ENCODE data around the gene KIAA1217. TPM values are rescaled to one million over a fixed set of nuclear protein-coding genes. Genes with fewer than 3 reads are reported as not detected.

Gene KIAA1217
- total RNA-seq, 2 experiments from 2014 or later, result 0.12 to 0.70 TPM

GRCh38 chr10:24556126-24556749, 347.3 kb downstream of the KIAA1217 start:
- CTCF ChIA-PET, result interaction anchor here (0.8 to 1.0 kb wide), 3 partner anchors 52 to 1241 kb away, joined by 3 read pairs; no protein-coding TSS in a partner anchor

DNA sequence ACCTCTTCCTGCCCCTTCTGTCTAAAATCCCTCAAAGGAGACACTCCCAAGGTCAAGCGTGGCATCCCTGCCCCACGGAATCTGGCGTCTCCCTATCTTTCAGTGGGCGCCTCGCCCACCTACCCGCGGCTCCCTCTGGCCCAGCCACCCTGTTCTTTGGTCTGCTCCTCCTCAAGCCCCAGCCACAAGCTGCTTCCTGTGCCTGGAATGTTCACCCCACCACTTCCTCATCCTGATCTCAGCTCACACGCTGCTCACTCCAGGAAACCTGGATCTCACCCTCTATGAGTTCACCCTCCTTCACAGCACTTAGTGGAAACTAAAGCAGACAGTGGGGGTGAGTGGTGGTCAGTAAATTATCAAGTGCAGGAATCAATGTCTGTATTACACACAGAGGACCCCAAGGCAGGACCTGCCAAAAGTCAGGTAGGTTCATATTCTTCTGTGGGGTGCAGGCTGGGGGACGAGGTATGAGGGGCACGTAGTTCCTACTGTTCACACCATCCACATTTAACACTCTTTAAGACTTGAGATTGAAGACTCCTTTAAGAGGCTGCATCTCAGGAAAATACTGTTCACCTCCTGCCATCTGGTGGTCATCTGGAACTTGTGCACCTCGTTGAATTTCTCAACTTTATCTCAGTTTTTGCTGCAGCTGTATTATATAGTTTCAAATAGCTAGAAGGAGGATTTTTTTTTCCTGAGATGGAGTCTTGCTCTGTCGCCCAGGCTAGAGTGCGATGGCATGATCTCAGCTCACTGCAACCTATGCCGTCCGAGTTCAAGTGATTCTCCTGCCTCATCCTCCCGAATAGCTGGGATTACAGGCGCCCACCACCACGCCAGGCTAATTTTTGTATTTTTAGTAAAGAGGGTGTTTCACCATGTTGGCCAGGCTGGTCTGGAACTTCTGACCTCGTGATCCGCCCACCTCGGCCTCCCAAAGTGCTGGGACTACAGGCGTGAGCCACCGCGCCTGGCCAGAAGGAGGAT, 348.1 kb downstream of the KIAA1217 start:
- no peak for ATAC-seq
- CTCF ChIA-PET, result interaction anchor here (0.8 to 1.1 kb wide), 3 partner anchors 11 to 1242 kb away, joined by 3 read pairs; no protein-coding TSS in a partner anchor

More at GRCh38 chr10:24556126-24556749, 347.3 kb downstream of the KIAA1217 start:
- H3K4me1 Mint-ChIP-seq, result peaks cover 7% of the 10 kb centered on the region
- H3K4me3 Mint-ChIP-seq, result no peak overlapping the region
- H3K27me3 Mint-ChIP-seq, result no peaks in the 10 kb centered on the region
- H3K36me3 Mint-ChIP-seq, result no peaks in the 10 kb centered on the region
- H3K9me3 Mint-ChIP-seq (ENCODE audit: low read depth), result no peaks in the 10 kb centered on the region
- DNase-seq, result no peak
- no peak overlapping the region for H3K27ac Mint-ChIP-seq
- no peak for ATAC-seq

DNA sequence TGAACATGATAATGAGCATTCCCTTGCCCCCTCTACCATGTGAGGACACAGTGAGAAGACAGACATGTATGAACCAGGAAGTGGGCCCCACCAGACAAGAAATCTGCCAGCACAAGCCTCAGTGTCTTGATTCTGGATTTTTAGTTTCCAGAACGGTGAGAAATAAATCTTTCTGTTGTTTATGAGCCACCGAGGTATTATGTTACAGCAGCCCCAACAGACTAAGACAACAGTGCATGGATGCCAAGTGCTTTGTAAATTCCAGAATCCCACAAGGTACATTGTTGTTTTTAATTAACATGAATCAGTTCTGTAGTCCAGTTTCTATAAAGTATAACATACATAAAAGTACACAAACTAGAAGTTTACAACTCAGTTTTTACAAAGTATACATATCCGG, 352.5 kb downstream of the KIAA1217 start:
- H3K27ac Mint-ChIP-seq, result no peak overlapping the region
- ATAC-seq (no peak), DNase-seq (no peak)
- H3K9me3 Mint-ChIP-seq (ENCODE audit: low read depth), result no peaks in the 10 kb centered on the region
- CTCF ChIA-PET, result no interaction called here
- H3K4me1 Mint-ChIP-seq, result peaks cover 7% of the 10 kb centered on the region
- H3K4me3 Mint-ChIP-seq, result no peak overlapping the region
- no peaks in the 10 kb centered on the region for H3K36me3 Mint-ChIP-seq
- peaks cover 4% of the 10 kb centered on the region for H3K27me3 Mint-ChIP-seq

More for the DNA sequence above, 348.1 kb downstream of the KIAA1217 start:
- H3K27me3 Mint-ChIP-seq, result no peaks in the 10 kb centered on the region
- DNase-seq, result peak; percentile 55
- peaks cover 7% of the 10 kb centered on the region for H3K4me1 Mint-ChIP-seq
- no peaks in the 10 kb centered on the region for H3K9me3 Mint-ChIP-seq (ENCODE audit: low read depth)
- no peak overlapping the region for H3K27ac Mint-ChIP-seq
- no peaks in the 10 kb centered on the region for H3K36me3 Mint-ChIP-seq
- no peak overlapping the region for H3K4me3 Mint-ChIP-seq

- Mint-ChIP-seq H3K9me3 (ENCODE audit: low read depth) (no peaks in the 10 kb centered on the region), H3K36me3 (no peaks in the 10 kb centered on the region), H3K27me3 (peaks cover 16% of the 10 kb centered on the region), H3K27ac (no peak overlapping the region), H3K4me3 (no peak overlapping the region), H3K4me1 (no peaks in the 10 kb centered on the region)
- DNase-seq, result no peak
- CTCF ChIA-PET, result no interaction called here
- ATAC-seq, result no peak
Measured at GRCh38 chr10:24568042-24568441, 359.1 kb downstream of the KIAA1217 start.

- H3K4me1 Mint-ChIP-seq, result peaks cover under 1% of the 10 kb centered on the region
- no peak overlapping the region for H3K27ac Mint-ChIP-seq
- CTCF ChIA-PET, result no interaction called here
- H3K9me3 Mint-ChIP-seq (ENCODE audit: low read depth), result no peaks in the 10 kb centered on the region
- H3K36me3 Mint-ChIP-seq, result no peaks in the 10 kb centered on the region
- no peak for DNase-seq
- peaks cover 17% of the 10 kb centered on the region for H3K27me3 Mint-ChIP-seq
- H3K4me3 Mint-ChIP-seq, result no peak overlapping the region
- ATAC-seq, result no peak
Measured at GRCh38 chr10:24569330-24569796, 360.4 kb downstream of the KIAA1217 start.

DNA sequence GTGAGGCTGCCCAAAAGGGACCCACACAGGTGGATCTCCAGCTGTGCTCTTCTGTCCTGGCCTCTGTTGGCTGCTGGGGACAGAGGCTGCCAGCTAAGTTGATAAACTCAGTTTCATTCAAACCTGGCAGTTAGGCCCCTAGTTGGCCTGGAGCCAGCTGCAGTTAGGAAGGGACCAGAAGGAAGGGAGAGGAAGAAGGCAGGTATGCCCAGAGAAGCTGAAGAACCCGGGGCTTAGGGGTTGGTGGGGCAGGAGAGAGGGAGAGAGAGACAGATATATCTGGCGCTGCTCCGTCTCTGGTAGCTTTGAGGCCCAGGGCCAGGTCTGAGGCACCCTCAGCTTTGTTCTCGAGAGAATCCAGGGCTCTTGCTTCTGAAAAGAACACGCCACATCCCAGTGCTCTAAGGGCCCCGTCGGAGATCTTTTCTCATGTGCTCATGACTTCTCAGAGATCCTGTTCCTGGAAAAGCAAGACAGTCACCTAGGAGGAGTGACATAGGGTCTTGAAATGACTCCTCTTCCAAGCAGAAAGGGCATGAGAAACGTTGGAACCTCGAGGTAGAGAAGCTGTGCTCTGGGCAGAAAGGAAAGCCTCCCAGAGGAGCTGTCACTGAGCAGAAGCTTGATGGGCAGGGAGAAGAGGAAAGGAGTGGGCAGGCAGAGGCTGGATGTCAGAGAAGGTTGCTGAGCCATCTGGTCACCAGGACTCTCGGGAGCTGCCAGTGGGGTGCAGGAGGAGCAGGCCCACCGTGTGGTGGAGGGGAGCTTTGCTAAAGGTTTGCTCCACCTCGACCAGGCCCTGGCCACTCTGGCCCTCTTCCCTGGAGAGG, 361.1 kb downstream of the KIAA1217 start:
- H3K4me3 Mint-ChIP-seq, result no peak overlapping the region
- H3K27me3 Mint-ChIP-seq, result peaks cover 22% of the 10 kb centered on the region
- H3K9me3 Mint-ChIP-seq (ENCODE audit: low read depth), result no peaks in the 10 kb centered on the region
- ATAC-seq, result no peak
- no peaks in the 10 kb centered on the region for H3K36me3 Mint-ChIP-seq
- no peak overlapping the region for H3K27ac Mint-ChIP-seq
- CTCF ChIA-PET, result no interaction called here
- peaks cover 6% of the 10 kb centered on the region for H3K4me1 Mint-ChIP-seq
- no peak for DNase-seq

DNA sequence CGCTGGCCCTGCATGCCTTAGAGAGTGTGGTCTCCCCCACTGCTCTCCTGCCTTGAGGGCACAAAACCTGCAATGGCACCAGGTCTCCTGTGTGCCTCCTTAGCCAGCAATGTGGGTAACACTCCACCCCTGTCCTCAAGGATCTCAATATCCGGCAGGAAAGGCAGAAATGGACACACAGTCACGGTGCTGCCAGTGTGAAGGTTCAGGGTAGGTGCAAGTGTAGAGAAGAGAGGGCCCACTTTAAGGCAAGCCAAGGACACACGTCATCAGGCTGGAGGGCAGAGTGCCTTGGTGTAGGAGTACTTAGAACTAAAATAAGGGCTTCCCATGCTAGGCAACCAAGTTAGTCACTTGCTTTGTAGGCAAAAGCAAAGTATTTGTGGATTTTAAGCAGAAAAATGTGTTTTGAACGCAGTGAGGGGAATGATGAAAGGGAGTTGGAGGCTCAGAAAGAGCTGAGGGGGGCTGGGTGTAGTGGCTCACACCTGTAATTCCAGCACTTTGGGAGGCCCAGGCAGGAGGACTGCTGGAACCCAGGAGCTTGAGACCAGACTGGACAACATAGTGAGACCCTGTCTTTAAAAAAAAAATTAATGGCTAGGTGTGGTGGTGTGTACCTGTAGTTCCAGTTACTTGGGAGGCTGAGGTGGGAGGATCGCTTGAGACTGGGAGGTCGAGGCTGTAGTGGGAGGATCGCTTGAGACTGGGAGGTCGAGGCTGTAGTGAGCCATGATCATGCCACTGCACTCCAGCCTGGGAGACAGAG, 361.9 kb downstream of the KIAA1217 start:
- Mint-ChIP-seq H3K36me3 (no peaks in the 10 kb centered on the region), H3K4me3 (no peak overlapping the region), H3K27me3 (peaks cover 29% of the 10 kb centered on the region), H3K9me3 (ENCODE audit: low read depth) (no peaks in the 10 kb centered on the region), H3K4me1 (peaks cover 14% of the 10 kb centered on the region), H3K27ac (no peak overlapping the region)
- no peak for ATAC-seq
- DNase-seq, result no peak
- CTCF ChIA-PET, result no interaction called here

DNA sequence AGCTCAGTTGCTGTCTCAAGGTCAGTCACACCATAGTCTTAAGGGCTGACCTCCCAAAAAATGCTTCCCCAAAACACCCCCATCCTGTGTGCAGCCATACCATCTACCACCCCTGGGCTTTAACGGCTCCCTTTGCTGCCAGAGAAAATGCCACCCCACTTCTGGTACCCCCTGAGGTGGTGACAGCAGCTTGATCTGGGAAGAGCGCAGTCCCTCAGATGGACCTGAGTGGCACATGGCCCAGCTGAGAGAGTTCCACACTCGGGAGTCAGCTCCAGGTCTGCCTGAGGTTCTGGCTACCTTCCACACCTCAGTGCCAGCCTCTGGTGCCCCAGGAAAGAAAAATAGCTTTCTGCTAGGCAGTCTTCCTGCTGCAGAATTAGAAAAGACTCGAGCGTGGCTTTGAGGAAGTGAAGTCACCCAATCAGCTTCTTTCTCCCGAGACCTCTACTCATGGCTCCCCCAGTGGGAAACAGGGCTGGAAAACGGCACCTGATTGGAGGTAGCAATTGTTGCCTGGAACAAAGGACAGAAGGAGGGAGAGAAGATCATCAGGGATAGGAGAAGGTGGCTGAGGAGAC, 363.0 kb downstream of the KIAA1217 start:
- Mint-ChIP-seq H3K36me3 (no peaks in the 10 kb centered on the region), H3K27me3 (peaks cover 36% of the 10 kb centered on the region), H3K27ac (no peak overlapping the region), H3K4me3 (no peak overlapping the region), H3K9me3 (ENCODE audit: low read depth) (no peaks in the 10 kb centered on the region), H3K4me1 (peaks cover 15% of the 10 kb centered on the region)
- DNase-seq (no peak), ATAC-seq (no peak)
- CTCF ChIA-PET, result no interaction called here

GRCh38 chr10:24574161-24574560, 365.2 kb downstream of the KIAA1217 start:
- DNase-seq (no peak), ATAC-seq (no peak)
- CTCF ChIA-PET, result no interaction called here
- Mint-ChIP-seq H3K9me3 (ENCODE audit: low read depth) (no peaks in the 10 kb centered on the region), H3K27ac (no peak overlapping the region), H3K4me3 (no peak overlapping the region), H3K4me1 (peaks cover 15% of the 10 kb centered on the region), H3K36me3 (no peaks in the 10 kb centered on the region), H3K27me3 (peaks cover 35% of the 10 kb centered on the region)

DNA sequence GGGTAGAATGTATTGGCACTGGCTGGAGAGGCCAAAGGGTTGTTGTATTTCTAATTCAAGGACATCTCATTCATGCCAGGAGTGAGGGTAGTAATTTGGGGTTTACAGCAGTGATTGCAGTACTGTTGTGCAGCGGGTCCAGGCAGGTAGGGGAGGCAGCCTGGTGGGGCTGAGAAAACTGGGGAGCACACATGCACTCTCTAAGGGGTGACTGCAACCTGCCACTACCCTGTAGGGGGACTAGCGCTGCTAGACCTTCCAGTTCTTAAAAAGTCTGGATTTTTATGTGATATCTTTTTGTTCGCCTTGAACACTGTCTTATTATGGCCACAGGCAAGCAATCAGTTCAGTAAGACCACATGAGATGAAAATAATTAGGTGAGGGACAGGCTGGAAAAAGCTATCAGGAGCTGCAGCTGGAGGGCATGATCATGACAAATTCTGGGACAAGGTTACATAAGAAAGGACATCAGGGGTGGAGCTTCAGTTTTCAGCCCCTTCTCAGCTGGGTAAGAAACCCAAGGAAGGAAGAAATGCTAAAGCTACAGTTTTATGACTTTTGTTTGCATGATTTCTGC, 365.7 kb downstream of the KIAA1217 start:
- no peak overlapping the region for H3K27ac Mint-ChIP-seq
- no peaks in the 10 kb centered on the region for H3K36me3 Mint-ChIP-seq
- no peaks in the 10 kb centered on the region for H3K9me3 Mint-ChIP-seq (ENCODE audit: low read depth)
- CTCF ChIA-PET, result no interaction called here
- ATAC-seq (no peak), DNase-seq (no peak)
- H3K4me3 Mint-ChIP-seq, result no peak overlapping the region
- peaks cover 35% of the 10 kb centered on the region for H3K27me3 Mint-ChIP-seq
- peaks cover 15% of the 10 kb centered on the region for H3K4me1 Mint-ChIP-seq

- Mint-ChIP-seq H3K36me3 (no peaks in the 10 kb centered on the region), H3K27me3 (peaks cover 35% of the 10 kb centered on the region), H3K4me1 (peaks cover 15% of the 10 kb centered on the region), H3K27ac (no peak overlapping the region), H3K4me3 (no peak overlapping the region), H3K9me3 (ENCODE audit: low read depth) (no peaks in the 10 kb centered on the region)
- ATAC-seq (no peak), DNase-seq (no peak)
- CTCF ChIA-PET, result no interaction called here
Measured at GRCh38 chr10:24575481-24576002, 366.6 kb downstream of the KIAA1217 start.

- H3K4me3 Mint-ChIP-seq, result no peak overlapping the region
- CTCF ChIA-PET, result no interaction called here
- ATAC-seq (no peak), DNase-seq (no peak)
- H3K4me1 Mint-ChIP-seq, result peaks cover 14% of the 10 kb centered on the region
- no peaks in the 10 kb centered on the region for H3K9me3 Mint-ChIP-seq (ENCODE audit: low read depth)
- H3K27me3 Mint-ChIP-seq, result peaks cover 23% of the 10 kb centered on the region
- H3K27ac Mint-ChIP-seq, result no peak overlapping the region
- H3K36me3 Mint-ChIP-seq, result peaks cover 4% of the 10 kb centered on the region
Measured at GRCh38 chr10:24579448-24579847, 370.5 kb downstream of the KIAA1217 start.

Data from activated CD8-positive, alpha-beta memory T cell treated with anti-CD3 and anti-CD28 coated beads, Interleukin-2, amount 10 ng/mL, durations not matched to agents 7 days and 5 days (primary cell).